Activated B cell treated with CpG ODN at 0.5 μM for 24 hours (primary cell): ENCODE measurements around the gene IQSEC1. TPM values are rescaled to one million over a fixed set of nuclear protein-coding genes. Genes with fewer than 3 reads are reported as not detected.

Experiments
- ATAC-seq: fragments of 200-7000 bp; cut with Tn5 transposase; one replicate; pipeline ENCODE4 v1.10.0; 2021; ENCODE audit warnings: low read depth, mild to moderate bottlenecking, moderate library complexity
- CTCF ChIA-PET: fragments of 350-600 bp; sonication (Branson Sonifier 250); formaldehyde crosslinking; loops from one replicate; lab custom pipeline; 2021; ENCODE audit warnings: antibody characterized with exemption; lab: Charles Lee
- POLR2A ChIA-PET: fragments of 350-600 bp; sonication (Branson Sonifier 250); formaldehyde crosslinking; loops from one replicate; lab custom pipeline; 2021; ENCODE audit warnings: antibody characterized with exemption; lab: Charles Lee
- DNase-seq: peaks from one replicate; pipeline ENCODE4 v3.0.0; 2022
- H3K27ac Mint-ChIP-seq: one replicate; pipeline ENCODE4 v1.8.0; 2020; ENCODE audit warnings: mixed read lengths
- H3K27me3 Mint-ChIP-seq: one replicate; pipeline ENCODE4 v1.8.0; 2021; ENCODE audit warnings: mixed read lengths
- H3K36me3 Mint-ChIP-seq: one replicate; pipeline ENCODE4 v1.8.0; 2021; ENCODE audit warnings: low read depth, mixed read lengths
- H3K4me1 Mint-ChIP-seq: one replicate; pipeline ENCODE4 v1.8.0; 2021; ENCODE audit warnings: mixed read lengths
- H3K4me3 Mint-ChIP-seq: one replicate; pipeline ENCODE4 v1.8.0; 2020; ENCODE audit warnings: mild to moderate bottlenecking, mixed read lengths
- H3K9me3 Mint-ChIP-seq: one replicate; pipeline ENCODE4 v1.8.0; 2020; ENCODE audit warnings: mixed read lengths
- intact Hi-C: fragments of 100-400 bp; cut with micrococcal nuclease; formaldehyde crosslinking; loops from one replicate; pipeline ENCODE4 v1.15.1; 2024
- total RNA-seq: library from RNA; stranded (reverse); gene quantifications from 2 replicates; pipeline ENCODE4 v1.2.3, GENCODE V29; 2022
- TF ChIP-seq, protein P1 (sequence below): fragments of 200-600 bp; IDR thresholded peaks from one replicate; pipeline ENCODE4 v1.8.0; 2022; ENCODE audit warnings: antibody characterized with exemption, mild to moderate bottlenecking

Gene IQSEC1
- total RNA-seq, 1 donor from 2014 or later: 296 TPM

DNA sequence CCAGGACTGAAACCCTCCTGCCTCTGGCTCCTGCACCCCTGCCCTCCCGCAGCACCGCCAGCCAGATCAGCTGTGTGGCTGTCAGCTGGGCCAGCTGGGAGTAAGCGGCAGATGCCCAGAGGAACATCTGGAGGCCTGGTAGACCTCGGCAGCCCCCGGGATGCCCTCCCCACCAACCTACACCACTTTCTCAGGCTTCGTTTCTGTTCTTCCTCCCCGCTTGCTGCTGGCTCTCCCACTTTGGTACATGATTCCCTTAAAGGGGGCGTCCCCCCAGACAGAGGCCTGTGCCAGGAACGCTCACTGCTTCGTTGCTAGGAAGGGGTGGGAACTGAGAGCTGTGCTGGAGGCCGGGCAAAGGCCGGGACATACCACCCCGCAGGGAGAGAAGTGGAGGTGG, 140.5 kb downstream of the IQSEC1 start:
- ATAC-seq (no peak), DNase-seq (no peak)
- Mint-ChIP-seq H3K4me1 (peaks cover 16% of the 10 kb centered on the region), H3K9me3 (no peaks in the 10 kb centered on the region), H3K4me3 (no peak overlapping the region), H3K27ac (no peak overlapping the region), H3K27me3 (no peaks in the 10 kb centered on the region), H3K36me3 (peaks cover 88% of the 10 kb centered on the region)
- TF ChIP-seq, protein P1, sequence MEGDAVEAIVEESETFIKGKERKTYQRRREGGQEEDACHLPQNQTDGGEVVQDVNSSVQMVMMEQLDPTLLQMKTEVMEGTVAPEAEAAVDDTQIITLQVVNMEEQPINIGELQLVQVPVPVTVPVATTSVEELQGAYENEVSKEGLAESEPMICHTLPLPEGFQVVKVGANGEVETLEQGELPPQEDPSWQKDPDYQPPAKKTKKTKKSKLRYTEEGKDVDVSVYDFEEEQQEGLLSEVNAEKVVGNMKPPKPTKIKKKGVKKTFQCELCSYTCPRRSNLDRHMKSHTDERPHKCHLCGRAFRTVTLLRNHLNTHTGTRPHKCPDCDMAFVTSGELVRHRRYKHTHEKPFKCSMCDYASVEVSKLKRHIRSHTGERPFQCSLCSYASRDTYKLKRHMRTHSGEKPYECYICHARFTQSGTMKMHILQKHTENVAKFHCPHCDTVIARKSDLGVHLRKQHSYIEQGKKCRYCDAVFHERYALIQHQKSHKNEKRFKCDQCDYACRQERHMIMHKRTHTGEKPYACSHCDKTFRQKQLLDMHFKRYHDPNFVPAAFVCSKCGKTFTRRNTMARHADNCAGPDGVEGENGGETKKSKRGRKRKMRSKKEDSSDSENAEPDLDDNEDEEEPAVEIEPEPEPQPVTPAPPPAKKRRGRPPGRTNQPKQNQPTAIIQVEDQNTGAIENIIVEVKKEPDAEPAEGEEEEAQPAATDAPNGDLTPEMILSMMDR: no peak
- intact Hi-C loops: no loop called here
- POLR2A ChIA-PET: no interaction called here
- CTCF ChIA-PET: interaction anchor here (0.8 to 1.5 kb wide), 2 partner anchors 15 to 19 kb away, joined by 3 read pairs; no protein-coding TSS in a partner anchor

DNA sequence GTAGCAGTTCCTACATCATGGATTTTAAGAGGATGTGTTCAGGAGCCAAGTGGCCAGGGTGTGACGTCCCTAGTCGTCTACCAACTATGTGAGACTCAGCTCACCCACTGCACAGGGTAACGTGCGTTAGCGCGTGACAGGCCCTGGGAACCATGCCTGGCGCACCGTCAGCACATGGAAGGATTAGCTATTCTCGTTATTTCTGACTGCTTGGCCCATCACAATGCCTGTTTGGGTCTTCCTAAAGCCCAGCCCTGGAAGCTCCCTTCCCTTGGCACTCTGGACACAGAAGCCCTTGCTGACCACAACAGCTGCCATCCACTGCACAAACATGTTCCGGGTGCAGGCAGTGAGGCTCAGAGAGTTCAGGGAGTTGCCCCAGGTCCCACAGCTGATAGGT, 140.9 kb downstream of the IQSEC1 start:
- H3K27ac Mint-ChIP-seq: no peak overlapping the region
- intact Hi-C loops: no loop called here
- H3K4me3 Mint-ChIP-seq: no peak overlapping the region
- H3K36me3 Mint-ChIP-seq: peaks cover 89% of the 10 kb centered on the region
- no peaks in the 10 kb centered on the region for H3K27me3 Mint-ChIP-seq
- H3K4me1 Mint-ChIP-seq: peaks cover 20% of the 10 kb centered on the region
- DNase-seq (no peak), ATAC-seq (no peak)
- ChIA-PET POLR2A (interaction anchor here (0.5 kb wide), 1 partner anchor 61 kb away, joined by 11 read pairs; no protein-coding TSS in a partner anchor), CTCF (interaction anchor here (0.8 to 1.5 kb wide), 2 partner anchors 15 to 19 kb away, joined by 3 read pairs; no protein-coding TSS in a partner anchor)
- TF ChIP-seq, protein P1: no peak
- H3K9me3 Mint-ChIP-seq: no peaks in the 10 kb centered on the region

DNA sequence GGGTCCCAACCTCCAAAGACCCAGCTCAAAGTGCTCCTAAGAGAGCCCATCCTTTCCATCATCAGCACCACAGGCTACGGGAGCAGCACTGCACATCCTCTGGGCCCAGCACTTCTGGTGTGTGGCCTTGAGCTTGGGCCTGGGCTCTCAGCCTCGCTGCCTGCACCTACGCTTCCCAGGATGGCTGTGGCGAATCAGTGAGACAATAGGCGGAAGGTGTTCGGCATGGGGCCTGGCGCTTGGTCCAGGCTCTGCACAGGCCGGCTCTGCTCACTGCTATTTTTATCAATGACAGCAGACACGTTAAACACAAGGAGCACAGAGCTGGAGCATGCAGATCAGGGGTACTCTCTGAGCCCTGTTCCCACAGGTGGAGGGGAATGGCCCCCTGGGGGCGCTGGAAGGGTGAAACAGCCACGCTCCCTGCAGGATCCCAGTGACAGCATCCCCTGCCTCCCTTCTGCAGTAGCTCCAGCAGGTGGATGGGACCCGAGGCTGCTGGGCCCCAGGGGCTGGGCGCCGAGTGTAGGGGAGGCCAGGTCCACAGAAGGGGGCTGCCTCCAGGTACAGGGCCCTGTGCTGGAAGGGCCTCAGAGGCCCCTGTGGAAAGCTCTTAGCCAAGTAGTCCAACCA, 141.8 kb downstream of the IQSEC1 start:
- Mint-ChIP-seq H3K4me3 (no peak overlapping the region), H3K27me3 (no peaks in the 10 kb centered on the region), H3K4me1 (peaks cover 26% of the 10 kb centered on the region), H3K36me3 (peaks cover 87% of the 10 kb centered on the region), H3K27ac (no peak overlapping the region), H3K9me3 (no peaks in the 10 kb centered on the region)
- ChIA-PET POLR2A (interaction anchor here (0.6 kb wide), 1 partner anchor 14 kb away, joined by 8 read pairs; no protein-coding TSS in a partner anchor), CTCF (interaction anchor here (1.5 kb wide), 1 partner anchor 16 kb away, joined by 3 read pairs; no protein-coding TSS in a partner anchor)
- TF ChIP-seq, protein P1: no peak
- no peak for ATAC-seq
- intact Hi-C loops: no loop called here
- no peak for DNase-seq

DNA sequence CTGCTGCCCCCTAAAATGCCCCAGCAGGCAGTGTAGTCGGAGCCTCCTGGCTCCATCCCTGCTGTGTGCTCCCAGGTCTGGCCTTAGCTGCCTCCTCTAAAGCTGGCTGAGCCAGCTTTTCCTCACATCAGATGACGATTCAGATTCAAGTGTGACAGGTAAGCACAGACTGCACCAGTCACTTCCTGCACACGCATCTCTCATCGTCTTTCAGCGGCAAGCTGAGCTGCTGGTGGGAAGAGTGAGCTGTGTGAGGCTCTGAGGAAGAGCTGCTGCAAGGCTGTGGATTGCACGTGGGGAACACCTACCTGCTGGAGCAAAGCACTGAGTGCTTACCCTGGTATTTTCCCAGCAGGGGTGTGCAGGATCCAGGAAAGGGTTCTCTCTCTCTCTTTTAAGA, 143.4 kb downstream of the IQSEC1 start:
- Mint-ChIP-seq H3K36me3 (peaks cover 92% of the 10 kb centered on the region), H3K4me1 (peaks cover 40% of the 10 kb centered on the region), H3K27ac (peak overlapping the region; percentile 30), H3K4me3 (no peak overlapping the region), H3K9me3 (no peaks in the 10 kb centered on the region), H3K27me3 (no peaks in the 10 kb centered on the region)
- DNase-seq (no peak), ATAC-seq (no peak)
- POLR2A ChIA-PET: no interaction called here
- CTCF ChIA-PET: interaction anchor here (0.7 kb wide), 1 partner anchor 65 kb away, joined by 3 read pairs; no protein-coding TSS in a partner anchor
- intact Hi-C loops: no loop called here
- TF ChIP-seq, protein P1: no peak

DNA sequence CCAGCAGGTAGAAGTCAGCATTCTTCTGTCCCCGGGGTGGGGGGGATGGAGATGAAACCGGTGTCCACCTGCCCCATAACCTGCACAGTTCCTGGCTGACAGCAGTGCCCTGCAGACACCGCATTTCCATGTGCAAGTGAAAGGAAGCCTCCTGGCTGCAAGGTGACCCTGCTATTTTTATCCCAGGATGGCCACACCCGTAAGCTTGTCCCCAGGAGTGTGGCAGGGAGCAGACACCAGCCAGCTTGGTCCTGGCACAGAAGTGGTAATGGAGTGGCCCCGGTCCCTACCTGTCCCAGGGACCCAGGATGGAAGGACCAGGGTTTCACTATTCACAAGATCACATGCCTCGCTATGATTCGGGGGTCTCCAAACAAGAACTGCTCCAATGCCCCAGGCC, 146.6 kb downstream of the IQSEC1 start:
- Mint-ChIP-seq H3K4me1 (peaks cover 46% of the 10 kb centered on the region), H3K27me3 (no peaks in the 10 kb centered on the region), H3K36me3 (peaks cover 93% of the 10 kb centered on the region), H3K4me3 (no peak overlapping the region), H3K27ac (peak overlapping the region; percentile 12), H3K9me3 (no peaks in the 10 kb centered on the region)
- CTCF ChIA-PET: no interaction called here
- TF ChIP-seq, protein P1: no peak
- ATAC-seq: no peak
- DNase-seq: no peak
- POLR2A ChIA-PET: interaction anchor here (0.7 kb wide), 1 partner anchor 19 kb away, joined by 5 read pairs; no protein-coding TSS in a partner anchor
- intact Hi-C loops: no loop called here
